Measurements from ENCODE around the gene C11orf91.

The C11orf91 gene

GRCh38 chr11:33668951-33669596 lies 31.6 kb downstream of the C11orf91 start:
- Mint-ChIP-seq H3K9me3 (no peaks in the 10 kb centered on the region), H3K27ac (peak overlapping the region; percentile 73 to 82 (median 77)), H3K4me1 (peaks cover 42% of the 10 kb centered on the region), H3K36me3 (ENCODE audit: low read depth) (no peaks in the 10 kb centered on the region), H3K4me3 (no peak overlapping the region), H3K27me3 (ENCODE audit: low read depth) (no peaks in the 10 kb centered on the region)
- TF ChIP-seq, protein P1, sequence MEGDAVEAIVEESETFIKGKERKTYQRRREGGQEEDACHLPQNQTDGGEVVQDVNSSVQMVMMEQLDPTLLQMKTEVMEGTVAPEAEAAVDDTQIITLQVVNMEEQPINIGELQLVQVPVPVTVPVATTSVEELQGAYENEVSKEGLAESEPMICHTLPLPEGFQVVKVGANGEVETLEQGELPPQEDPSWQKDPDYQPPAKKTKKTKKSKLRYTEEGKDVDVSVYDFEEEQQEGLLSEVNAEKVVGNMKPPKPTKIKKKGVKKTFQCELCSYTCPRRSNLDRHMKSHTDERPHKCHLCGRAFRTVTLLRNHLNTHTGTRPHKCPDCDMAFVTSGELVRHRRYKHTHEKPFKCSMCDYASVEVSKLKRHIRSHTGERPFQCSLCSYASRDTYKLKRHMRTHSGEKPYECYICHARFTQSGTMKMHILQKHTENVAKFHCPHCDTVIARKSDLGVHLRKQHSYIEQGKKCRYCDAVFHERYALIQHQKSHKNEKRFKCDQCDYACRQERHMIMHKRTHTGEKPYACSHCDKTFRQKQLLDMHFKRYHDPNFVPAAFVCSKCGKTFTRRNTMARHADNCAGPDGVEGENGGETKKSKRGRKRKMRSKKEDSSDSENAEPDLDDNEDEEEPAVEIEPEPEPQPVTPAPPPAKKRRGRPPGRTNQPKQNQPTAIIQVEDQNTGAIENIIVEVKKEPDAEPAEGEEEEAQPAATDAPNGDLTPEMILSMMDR (IDR thresholded peaks at IDR 0.05; ENCODE audit: unreplicated experiment in 3 of 3), result no peak

DNA sequence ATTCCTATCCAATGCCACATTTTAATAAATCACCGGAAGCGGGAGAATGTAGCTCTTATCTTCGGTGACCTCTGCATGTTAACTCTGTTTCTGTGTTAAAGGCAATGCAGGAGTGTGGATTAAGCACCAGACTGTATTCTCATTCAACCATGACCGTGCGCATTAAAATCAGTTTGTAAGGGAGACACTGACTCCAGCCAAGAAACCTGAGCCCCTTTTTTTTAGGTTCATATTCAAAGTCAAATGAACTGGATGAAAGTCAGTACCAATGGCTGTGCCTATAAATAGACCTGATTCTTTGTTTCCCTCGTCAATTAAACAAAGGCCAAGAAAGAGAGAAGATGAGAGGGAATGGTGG lies 32.2 kb downstream of the C11orf91 start:
- peaks cover 42% of the 10 kb centered on the region for H3K4me1 Mint-ChIP-seq
- TF ChIP-seq, protein P1 (IDR thresholded peaks at IDR 0.05; ENCODE audit: unreplicated experiment in 3 of 3), result no peak
- H3K4me3 Mint-ChIP-seq, result peak overlapping the region in 2 of 3 experiments; percentile 2 to 3
- H3K9me3 Mint-ChIP-seq, result no peaks in the 10 kb centered on the region
- no peaks in the 10 kb centered on the region for H3K36me3 Mint-ChIP-seq (ENCODE audit: low read depth)
- H3K27me3 Mint-ChIP-seq (ENCODE audit: low read depth), result no peaks in the 10 kb centered on the region
- peak overlapping the region; percentile 73 to 82 (median 77) for H3K27ac Mint-ChIP-seq

- H3K36me3 Mint-ChIP-seq (ENCODE audit: low read depth), result no peaks in the 10 kb centered on the region
- no peaks in the 10 kb centered on the region for H3K9me3 Mint-ChIP-seq
- peak overlapping the region; percentile 73 to 82 (median 77) for H3K27ac Mint-ChIP-seq
- H3K4me1 Mint-ChIP-seq, result peaks cover 42% of the 10 kb centered on the region
- no peaks in the 10 kb centered on the region for H3K27me3 Mint-ChIP-seq (ENCODE audit: low read depth)
- TF ChIP-seq, protein P1 (IDR thresholded peaks at IDR 0.05; ENCODE audit: unreplicated experiment in 3 of 3), result no peak
- H3K4me3 Mint-ChIP-seq, result no peak overlapping the region
Measured at GRCh38 chr11:33667819-33668467, 32.7 kb downstream of the C11orf91 start.

DNA sequence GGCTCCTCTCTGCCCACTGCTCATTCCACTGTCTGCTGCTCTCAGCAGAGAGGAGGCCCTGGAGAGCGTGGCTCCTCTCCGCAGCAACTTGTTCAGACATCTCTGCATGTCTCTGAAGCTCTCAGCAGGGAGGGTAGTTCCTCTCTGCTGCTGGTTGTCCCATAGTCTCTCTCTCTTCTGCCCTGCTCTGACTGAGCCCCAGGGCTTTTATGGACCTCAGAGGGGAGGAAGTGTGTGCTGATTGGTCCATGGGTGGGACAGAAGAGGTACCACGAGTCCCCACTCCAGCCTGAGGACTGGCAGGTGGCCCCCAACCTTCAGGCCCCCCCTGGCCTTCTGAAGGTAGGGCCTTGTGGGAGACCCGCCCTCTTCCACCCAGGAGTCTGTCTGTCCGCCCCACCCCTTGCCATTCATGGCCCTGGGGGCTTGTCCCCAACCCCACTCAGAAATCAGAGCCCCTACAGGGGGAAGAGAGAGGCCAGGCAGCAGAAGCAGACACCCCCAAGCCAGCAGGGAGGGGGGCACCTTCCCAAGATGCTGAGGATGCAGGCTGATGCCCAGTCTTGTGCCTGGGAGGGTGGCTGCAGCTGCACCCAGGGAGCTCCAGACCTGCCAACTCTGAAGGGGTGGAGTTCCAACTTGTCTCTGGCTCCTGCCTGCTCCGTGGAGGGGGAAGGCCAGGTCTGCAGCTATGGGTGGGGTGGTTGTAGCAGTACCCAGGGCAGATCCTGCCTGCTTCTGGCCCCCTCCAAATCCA lies 35.1 kb downstream of the C11orf91 start:
- TF ChIP-seq, protein P1 (IDR thresholded peaks at IDR 0.05; ENCODE audit: unreplicated experiment in 3 of 3), result no peak
- no peak overlapping the region for H3K27ac Mint-ChIP-seq
- peaks cover 51% of the 10 kb centered on the region for H3K4me1 Mint-ChIP-seq
- no peaks in the 10 kb centered on the region for H3K27me3 Mint-ChIP-seq (ENCODE audit: low read depth)
- no peaks in the 10 kb centered on the region for H3K9me3 Mint-ChIP-seq
- H3K4me3 Mint-ChIP-seq, result no peak overlapping the region
- H3K36me3 Mint-ChIP-seq (ENCODE audit: low read depth), result no peaks in the 10 kb centered on the region

- H3K27me3 Mint-ChIP-seq (ENCODE audit: low read depth), result peaks cover 3% of the 10 kb centered on the region
- H3K4me1 Mint-ChIP-seq, result peaks cover 45% of the 10 kb centered on the region
- H3K36me3 Mint-ChIP-seq (ENCODE audit: low read depth), result no peaks in the 10 kb centered on the region
- H3K4me3 Mint-ChIP-seq, result no peak overlapping the region
- H3K9me3 Mint-ChIP-seq, result no peaks in the 10 kb centered on the region
- peak overlapping the region in 1 of 3 experiments; percentile 49 for H3K27ac Mint-ChIP-seq
- TF ChIP-seq, protein P1 (IDR thresholded peaks at IDR 0.05; ENCODE audit: unreplicated experiment in 3 of 3), result no peak
Measured at GRCh38 chr11:33664827-33665226, 35.8 kb downstream of the C11orf91 start.
